HG02970 (cell line): ENCODE data around the gene CLDN11.

ENCODE experiments used
- ATAC-seq: cut with Tn5 transposase; IDR thresholded peaks from one replicate; pipeline ENCODE4 v1.9.1; 2021; ENCODE audit warnings: mild to moderate bottlenecking, moderate library complexity, moderate number of reproducible peaks; ENCODE audit not compliant: unreplicated experiment, low FRiP score

CLDN11 gene

GRCh38 chr3:170418422-170419398, at the start of gene CLDN11:
Gene CLDN11, plus strand, starts transcription at chr3:170418868. Its CDS starts 199 bp downstream, at chr3:170419067.
- no peak for ATAC-seq

- ATAC-seq, result no peak
Measured at GRCh38 chr3:170368921-170369320, 49.7 kb upstream of the CLDN11 start.

GRCh38 chr3:170372190-170372879, 46.3 kb upstream of the CLDN11 start:
- ATAC-seq, result no peak

GRCh38 chr3:170383567-170383966, 35.1 kb upstream of the CLDN11 start:
- no peak for ATAC-seq

- no peak for ATAC-seq
Measured at GRCh38 chr3:170386468-170386867, 32.2 kb upstream of the CLDN11 start.

- ATAC-seq, result no peak
Measured at GRCh38 chr3:170387950-170388349, 30.7 kb upstream of the CLDN11 start.

DNA sequence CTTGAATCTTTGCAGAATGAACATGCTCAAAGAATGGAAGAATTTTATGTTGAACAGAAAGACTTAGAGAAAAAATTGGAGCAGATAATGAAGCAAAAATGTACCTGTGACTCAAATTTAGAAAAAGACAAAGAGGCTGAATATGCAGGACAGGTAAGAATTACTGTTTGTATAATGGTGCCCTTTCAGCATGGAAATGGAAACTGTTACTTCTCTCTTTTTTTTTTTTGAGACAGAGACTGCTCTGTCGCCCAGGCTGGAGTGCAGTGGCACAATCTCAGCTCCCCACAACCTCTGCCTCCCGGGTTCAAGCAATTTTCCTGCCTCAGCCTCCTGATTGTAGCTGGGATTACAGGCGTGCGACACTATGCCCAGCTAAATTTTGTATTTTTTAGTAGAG, 27.6 kb upstream of the CLDN11 start:
- no peak for ATAC-seq

- no peak for ATAC-seq
Measured at GRCh38 chr3:170397685-170398084, 21.0 kb upstream of the CLDN11 start.

DNA sequence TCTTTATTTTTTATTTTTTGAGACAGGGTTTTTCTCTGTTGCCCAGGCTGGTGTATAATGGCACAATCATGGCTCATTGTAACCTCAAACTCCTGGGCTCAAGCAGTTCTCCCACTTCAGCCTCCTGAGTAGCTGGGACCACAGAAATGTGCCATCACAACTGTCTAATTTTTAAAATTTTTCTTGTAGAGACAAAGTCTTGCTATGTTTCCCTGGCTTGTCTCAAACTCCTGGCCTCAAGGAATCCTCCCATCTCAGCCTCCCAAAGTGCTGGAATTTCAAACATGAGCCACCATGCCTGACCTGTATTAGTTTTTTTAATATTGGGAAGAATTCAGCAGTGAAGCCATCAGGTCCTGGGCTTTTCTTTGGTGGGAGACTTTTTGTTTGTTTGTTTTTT, 13.6 kb upstream of the CLDN11 start:
- ATAC-seq, result no peak

DNA sequence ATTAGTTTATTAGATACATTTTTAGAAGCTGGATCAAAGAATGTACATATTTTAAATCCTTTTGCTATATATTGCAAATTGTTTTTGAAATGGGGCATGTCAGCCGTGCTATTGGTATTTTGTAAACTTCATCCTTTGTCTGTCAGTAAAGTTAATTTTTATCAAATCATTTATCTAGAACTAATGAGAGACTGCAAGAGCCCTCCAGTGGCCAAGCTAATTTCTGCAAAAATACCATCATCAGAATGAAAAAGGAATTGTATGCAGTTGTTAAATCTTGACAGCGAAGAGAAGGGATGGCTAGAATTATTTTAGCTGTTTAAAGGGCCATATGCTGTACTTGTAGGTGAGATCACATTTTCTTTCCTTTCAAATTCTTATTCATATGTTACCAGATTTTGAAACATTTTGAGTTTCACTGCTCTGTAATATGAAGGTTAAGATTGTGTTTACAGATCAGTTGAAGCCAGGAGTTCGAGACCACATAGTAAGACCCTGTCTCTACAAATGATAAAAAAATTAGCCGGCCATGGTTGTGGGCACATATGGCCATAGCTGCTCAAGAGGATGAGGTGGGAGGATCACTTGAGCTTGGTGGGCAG, 8.1 kb upstream of the CLDN11 start:
- ATAC-seq, result no peak

DNA sequence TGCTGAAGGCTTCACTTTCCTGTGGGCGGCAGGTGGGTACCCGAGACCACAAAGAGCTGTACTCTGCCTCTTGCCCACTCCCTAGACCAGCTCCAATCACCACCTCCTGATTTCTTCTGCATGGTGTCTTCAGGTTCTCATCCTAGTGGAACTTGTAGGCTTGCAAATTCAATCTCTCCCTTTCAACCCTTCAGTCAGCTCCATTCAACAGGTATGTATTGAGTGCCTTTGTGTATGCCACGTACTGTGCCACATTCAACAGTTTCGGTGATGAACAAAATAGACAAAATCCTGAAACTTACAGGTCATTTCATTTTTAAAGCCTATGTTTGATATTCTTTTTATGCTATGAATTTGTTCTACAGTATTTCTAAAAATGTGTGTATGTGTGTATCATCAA, 5.4 kb upstream of the CLDN11 start:
- ATAC-seq, result no peak

- no peak for ATAC-seq
Measured at GRCh38 chr3:170414202-170414663, 4.4 kb upstream of the CLDN11 start.

DNA sequence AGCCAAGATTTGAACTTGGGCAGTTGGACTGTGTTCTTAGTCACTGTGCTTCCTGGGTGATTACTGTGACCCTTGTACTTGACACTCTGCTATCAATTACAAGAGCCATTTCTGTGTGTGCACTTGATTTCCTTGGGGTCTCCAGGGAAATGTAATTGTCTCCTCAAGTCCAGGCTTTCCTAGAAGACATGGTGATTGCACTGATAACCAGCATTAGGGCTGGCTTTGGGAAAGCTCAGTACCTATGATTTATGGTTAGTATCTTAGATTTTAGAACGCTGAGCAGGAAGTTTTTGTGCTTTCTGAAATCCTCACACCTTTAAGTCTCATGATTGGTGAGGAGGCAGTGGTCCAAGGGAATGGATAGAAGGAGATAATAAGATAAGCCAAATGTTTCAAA, 1.6 kb upstream of the CLDN11 start:
- no peak for ATAC-seq

GRCh38 chr3:170419557-170420087, 954 bp downstream of the CLDN11 start:
- ATAC-seq, result no peak

- no peak for ATAC-seq
Measured at GRCh38 chr3:170420307-170420821, 1.7 kb downstream of the CLDN11 start.

- ATAC-seq, result no peak
Measured at GRCh38 chr3:170421111-170421641, 2.5 kb downstream of the CLDN11 start.

- ATAC-seq, result no peak
Measured at GRCh38 chr3:170421758-170422157, 3.1 kb downstream of the CLDN11 start.

DNA sequence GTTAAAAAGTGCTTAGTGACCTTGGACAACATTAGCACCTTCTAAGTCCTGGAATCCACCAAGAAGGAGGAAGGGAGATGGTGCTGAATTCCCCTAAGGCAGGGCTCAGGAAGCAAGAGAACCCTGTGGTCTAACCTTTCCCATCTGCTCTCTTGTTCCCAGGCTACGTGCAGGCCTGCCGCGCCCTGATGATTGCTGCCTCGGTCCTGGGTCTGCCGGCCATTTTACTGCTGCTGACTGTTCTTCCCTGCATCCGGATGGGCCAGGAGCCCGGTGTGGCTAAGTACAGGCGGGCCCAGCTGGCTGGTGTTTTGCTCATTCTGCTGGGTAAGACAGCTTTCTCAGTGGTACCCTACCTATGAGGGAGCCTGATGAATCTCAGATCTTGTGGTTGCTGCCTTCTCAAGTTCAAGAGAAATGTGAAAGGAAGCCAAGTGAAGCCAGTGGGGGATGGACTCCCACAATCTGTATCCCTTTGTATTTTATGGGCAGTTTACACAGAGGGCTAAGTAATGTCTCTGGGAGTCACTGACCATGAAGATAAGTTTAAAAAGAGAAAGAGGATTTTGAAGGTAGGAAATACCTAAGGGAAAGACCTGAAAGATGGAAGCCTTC, 4.4 kb downstream of the CLDN11 start:
- no peak for ATAC-seq

DNA sequence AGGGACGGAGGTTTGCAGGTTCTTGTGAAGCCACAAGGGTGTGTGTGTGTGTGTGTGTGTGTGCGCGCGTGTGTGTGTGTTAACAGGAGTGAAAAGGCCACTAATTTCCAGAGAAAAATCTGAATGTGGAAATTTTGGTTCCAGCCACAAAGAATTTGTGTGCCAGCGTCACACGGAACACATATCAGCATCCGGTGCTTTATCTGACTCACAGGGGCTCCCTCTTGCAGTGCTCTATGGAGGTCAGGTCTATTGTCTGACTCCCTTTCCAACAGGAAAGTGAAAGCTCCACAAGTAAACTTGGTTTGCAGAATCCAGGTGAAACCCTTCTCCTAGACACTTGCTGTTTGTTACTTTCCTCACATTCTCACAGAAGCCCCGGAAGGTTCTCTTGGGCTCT, 6.2 kb downstream of the CLDN11 start:
- no peak for ATAC-seq
